H1 (cell line): ENCODE measurements around the gene DYNC1I1. TPM values are rescaled to one million over a fixed set of nuclear protein-coding genes. Genes with fewer than 3 reads are reported as not detected.

ENCODE experiments used
- CTCF ChIA-PET: fragments of 300-600 bp; sonication (Branson Sonifier 250); formaldehyde crosslinking; loops from one replicate; lab custom pipeline; 2021; ENCODE audit not compliant: partially characterized antibody; lab: Charles Lee
- POLR2A ChIA-PET: fragments of 300-600 bp; sonication (Branson Sonifier 250); formaldehyde crosslinking; loops from one replicate; lab custom pipeline; 2021; ENCODE audit warnings: inconsistent platforms; ENCODE audit not compliant: partially characterized antibody; lab: Charles Lee
- DNase-seq, 2 experiments: peaks; one replicate each; pipeline versions ENCODE4 v3.0.0 to v3.0.0-alpha.2; 2010 to 2022; ENCODE audit warnings: low spot score in 2 of 2, low read depth in 1 of 2, mixed read lengths in 1 of 2
- FAIRE-seq: peaks from 2 replicates; lab custom pipeline; 2011; peaks lifted over from hg19 to GRCh38; lab: Jason Lieb, UNC
- H2AFZ ChIP-seq: 2 replicates; pipeline ENCODE4 v1.8.1; 2012; ENCODE audit warnings: low read length, inconsistent platforms
- H2AK5ac ChIP-seq: 2 replicates; pipeline ENCODE4 v1.6.1; 2013; ENCODE audit warnings: low read depth, low read length
- H2BK120ac ChIP-seq: replicated peaks from 2 replicates; pipeline ENCODE3; 2013; ENCODE audit warnings: low read depth, low read length, inconsistent platforms
- H2BK12ac ChIP-seq: 2 replicates; pipeline ENCODE4 v1.6.1; 2013; ENCODE audit warnings: low read depth, low read length
- H2BK15ac ChIP-seq: 2 replicates; pipeline ENCODE4 v1.6.1; 2013; ENCODE audit warnings: low read length
- H2BK20ac ChIP-seq: 2 replicates; pipeline ENCODE4 v1.6.1; 2013; ENCODE audit warnings: low read length
- H2BK5ac ChIP-seq: 2 replicates; pipeline ENCODE4 v1.6.1; 2013; ENCODE audit warnings: low read depth, low read length
- H3K14ac ChIP-seq: 2 replicates; pipeline ENCODE4 v1.6.1; 2013; ENCODE audit warnings: inconsistent platforms; ENCODE audit not compliant: insufficient read length
- H3K18ac ChIP-seq: 2 replicates; pipeline ENCODE4 v1.6.1; 2013; ENCODE audit warnings: low read length; ENCODE audit errors: extremely low read depth
- H3K23ac ChIP-seq: 2 replicates; pipeline ENCODE4 v1.6.1; 2013; ENCODE audit warnings: inconsistent platforms; ENCODE audit not compliant: insufficient read length
- H3K23me2 ChIP-seq: 2 replicates; pipeline ENCODE4 v1.6.1; 2013; ENCODE audit warnings: low read depth, low read length
- H3K27ac ChIP-seq: 2 replicates; pipeline ENCODE4 v1.6.1; 2011; ENCODE audit warnings: low read depth, low read length, inconsistent platforms
- H3K27me3 ChIP-seq, 4 experiments: replicated peaks in 1 of 4; 1 replicate in 1 of 4; 2 replicates in 3 of 4; pipeline versions ENCODE4 v1.6.1 to v1.8.1; 2011 to 2013; ENCODE audit warnings: low read length in 3 of 4, mild to moderate bottlenecking in 3 of 4, inconsistent platforms in 2 of 4, mixed read lengths in 2 of 4, moderate library complexity in 1 of 4; ENCODE audit not compliant: control insufficient read depth in 3 of 4, insufficient read depth in 3 of 4; ENCODE audit errors: extremely low read depth in 1 of 4
- H3K36me3 ChIP-seq, 4 experiments: 2 replicates each; pipeline versions ENCODE4 v1.6.1 to v1.8.1; 2011 to 2013; ENCODE audit warnings: mild to moderate bottlenecking in 4 of 4, low read length in 3 of 4, moderate library complexity in 2 of 4, control low read depth in 1 of 4, inconsistent platforms in 1 of 4; ENCODE audit not compliant: insufficient read depth in 4 of 4, control insufficient read depth in 2 of 4
- H3K4ac ChIP-seq: replicated peaks from 2 replicates; pipeline ENCODE3; 2013; ENCODE audit warnings: low read length, low read depth, mixed read lengths, inconsistent platforms; ENCODE audit not compliant: insufficient read length
- H3K4me1 ChIP-seq, 4 experiments: replicated peaks in 1 of 4; 1 replicate in 1 of 4; 2 replicates in 3 of 4; pipeline versions ENCODE4 v1.6.1 to v1.8.1; 2011 to 2013; ENCODE audit warnings: low read length in 3 of 4, inconsistent platforms in 2 of 4, mixed read lengths in 1 of 4; ENCODE audit not compliant: insufficient read depth in 4 of 4, control insufficient read depth in 3 of 4
- H3K4me2 ChIP-seq, 2 experiments: 2 replicates each; pipeline versions ENCODE4 v1.6.1 to v1.8.1; 2011 to 2013; ENCODE audit warnings: low read depth in 2 of 2, low read length in 2 of 2, control low read depth in 1 of 2, inconsistent platforms in 1 of 2, mild to moderate bottlenecking in 1 of 2; ENCODE audit not compliant: insufficient read depth in 1 of 2
- H3K4me3 ChIP-seq, 4 experiments: fragments of 200-600, 300-600 bp in 1 of 4; sonication (generic), shearing (Covaris generic), sonication (Bioruptor Twin) in 1 of 4; 2 replicates each; pipeline versions ENCODE4 v1.5.1 to v1.8.1; 2011 to 2016; ENCODE audit warnings: low read length in 4 of 4, low read depth in 3 of 4, control low read depth in 2 of 4, inconsistent platforms in 2 of 4, mild to moderate bottlenecking in 2 of 4, mixed read lengths in 1 of 4, moderate library complexity in 1 of 4; ENCODE audit not compliant: insufficient read depth in 2 of 4; ENCODE audit errors: extremely low read depth in 1 of 4
- H3K56ac ChIP-seq: replicated peaks from 2 replicates; pipeline ENCODE3; 2013; ENCODE audit warnings: low read depth, mild to moderate bottlenecking, mixed read lengths, low read length, inconsistent platforms; ENCODE audit not compliant: insufficient read length
- H3K79me1 ChIP-seq: 2 replicates; pipeline ENCODE4 v1.6.1; 2013; ENCODE audit warnings: low read depth, low read length, control low read depth
- H3K79me2 ChIP-seq, 2 experiments: 2 replicates each; pipeline versions ENCODE4 v1.6.1 to v1.8.1; 2012 to 2013; ENCODE audit warnings: low read length in 2 of 2, mild to moderate bottlenecking in 2 of 2, inconsistent platforms in 1 of 2; ENCODE audit not compliant: insufficient read depth in 2 of 2, control insufficient read depth in 1 of 2
- H3K9ac ChIP-seq, 4 experiments: replicated peaks in 1 of 4; 1 replicate in 1 of 4; 2 replicates in 3 of 4; pipeline versions ENCODE4 v1.6.1 to v1.8.1; 2011 to 2013; ENCODE audit warnings: low read depth in 3 of 4, low read length in 3 of 4, control low read depth in 2 of 4, mild to moderate bottlenecking in 2 of 4, moderate library complexity in 2 of 4, inconsistent platforms in 1 of 4; ENCODE audit errors: extremely low read depth in 1 of 4
- H3K9me3 ChIP-seq, 2 experiments: 2 replicates each; pipeline versions ENCODE4 v1.6.1 to v1.8.1; 2012 to 2013; ENCODE audit warnings: mild to moderate bottlenecking in 2 of 2, moderate library complexity in 2 of 2, control low read depth in 1 of 2, inconsistent platforms in 1 of 2, low read depth in 1 of 2, low read length in 1 of 2, mixed read lengths in 1 of 2; ENCODE audit not compliant: insufficient read depth in 2 of 2
- H4K20me1 ChIP-seq, 2 experiments: replicated peaks in 1 of 2; 2 replicates each; pipeline versions ENCODE3 to v1.8.1; 2011 to 2013; ENCODE audit warnings: inconsistent platforms in 2 of 2, low read length in 2 of 2, mild to moderate bottlenecking in 1 of 2; ENCODE audit not compliant: insufficient read depth in 2 of 2, control insufficient read depth in 1 of 2
- H4K5ac ChIP-seq: 2 replicates; pipeline ENCODE4 v1.6.1; 2013; ENCODE audit warnings: low read length, low read depth, mixed read lengths, inconsistent platforms; ENCODE audit not compliant: insufficient read length
- H4K8ac ChIP-seq: 2 replicates; pipeline ENCODE4 v1.8.0; 2013; ENCODE audit warnings: mild to moderate bottlenecking, moderate library complexity, low read length, inconsistent platforms; ENCODE audit not compliant: insufficient read depth; ENCODE audit errors: extremely low read depth
- H4K91ac ChIP-seq: replicated peaks from 2 replicates; pipeline ENCODE3; 2013; ENCODE audit warnings: low read length, mixed read lengths, inconsistent platforms; ENCODE audit not compliant: insufficient read length
- BRCA1 ChIP-seq: IDR thresholded peaks from 2 replicates; pipeline ENCODE4 v1.6.1; 2012; ENCODE audit warnings: low read depth, low read length, improper control_type of control experiment
- GTF2F1 ChIP-seq: IDR thresholded peaks from 2 replicates; pipeline ENCODE4 v1.6.1; 2012; ENCODE audit warnings: low read depth, low read length, improper control_type of control experiment, borderline replicate concordance
- JUN ChIP-seq: IDR thresholded peaks from 2 replicates; pipeline ENCODE4 v1.6.1; 2011; ENCODE audit warnings: low read depth, mild to moderate bottlenecking, improper control_type of control experiment, low read length
- RAD21 ChIP-seq, 2 experiments: IDR thresholded peaks in 1 of 2; conservative IDR thresholded peaks in 1 of 2; 2 replicates each; pipeline ENCODE4 v1.6.1; 2011; ENCODE audit warnings: low read depth in 2 of 2, low read length in 2 of 2, improper control_type of control experiment in 1 of 2, inconsistent platforms in 1 of 2, mild to moderate bottlenecking in 1 of 2, moderate library complexity in 1 of 2
- RBBP5 ChIP-seq: IDR thresholded peaks from 2 replicates; pipeline ENCODE4 v1.7.1; 2012; ENCODE audit warnings: low read depth, mild to moderate bottlenecking, inconsistent platforms, low read length, moderate library complexity, borderline replicate concordance
- SP2 ChIP-seq: IDR thresholded peaks from 2 replicates; pipeline ENCODE4 v1.6.1; 2012; ENCODE audit warnings: mild to moderate bottlenecking, low read length, inconsistent platforms
- WGBS, 2 experiments: shearing (Covaris generic) in 1 of 2; methylation state at CpG; one replicate each; pipeline versions ENCODE4 v1.1.6 to v1.1.7; 2013 to 2015; ENCODE audit warnings: low lambda C conversion rate in 2 of 2, mixed read lengths in 2 of 2, inconsistent platforms in 1 of 2, low coverage in 1 of 2, missing lambda C conversion rate in 1 of 2; ENCODE audit not compliant: insufficient replicate concordance in 2 of 2, insufficient coverage in 1 of 2, insufficient read length in 1 of 2; ENCODE audit errors: extremely low coverage in 1 of 2, missing lambda C conversion rate in 1 of 2; 5-methylcytosine and 5-hydroxymethylcytosine counted together
- polyA plus RNA-seq, 7 experiments: library from polyadenylated mRNA; depleted of rRNA in 3 of 7; stranded (reverse) in 5 of 7; unstranded in 2 of 7; fragments of >200 nt in 5 of 7; fragments of 200-250 nt in 2 of 7; gene quantifications; 1 replicate in 5 of 7; 2 replicates in 1 of 7; 4 replicates in 1 of 7; pipeline versions ENCODE4 v1.2.1 to v1.2.3, GENCODE V29; 2011 to 2013; ENCODE audit warnings: missing spikeins in 2 of 7, mixed read lengths in 2 of 7
- total RNA-seq: library from RNA; stranded (reverse); fragmentation: NEBNext Ultra II Directional; extraction: Animal tissue kit (Norgen Biotek cat#: 25700); gene quantifications from 2 replicates; pipeline ENCODE4 v1.2.1, GENCODE V29; 2021
- TF ChIP-seq, protein P1 (sequence below), 3 experiments: IDR thresholded peaks; 1 replicate in 2 of 3; 2 replicates in 1 of 3; pipeline versions ENCODE4 v1.5.1 to v1.6.1; 2011; ENCODE audit warnings: low read length in 3 of 3, mild to moderate bottlenecking in 3 of 3, inconsistent platforms in 2 of 3, low read depth in 1 of 3, moderate library complexity in 1 of 3; ENCODE audit not compliant: insufficient read depth in 1 of 3; ENCODE audit errors: control extremely low read depth in 1 of 3

Gene DYNC1I1
- total and polyA plus RNA-seq, 2 of the 8 experiments (the other 6 are each of a cell fraction or from before 2014, with no cell fraction given), result 0.45 to 0.58 TPM

DNA sequence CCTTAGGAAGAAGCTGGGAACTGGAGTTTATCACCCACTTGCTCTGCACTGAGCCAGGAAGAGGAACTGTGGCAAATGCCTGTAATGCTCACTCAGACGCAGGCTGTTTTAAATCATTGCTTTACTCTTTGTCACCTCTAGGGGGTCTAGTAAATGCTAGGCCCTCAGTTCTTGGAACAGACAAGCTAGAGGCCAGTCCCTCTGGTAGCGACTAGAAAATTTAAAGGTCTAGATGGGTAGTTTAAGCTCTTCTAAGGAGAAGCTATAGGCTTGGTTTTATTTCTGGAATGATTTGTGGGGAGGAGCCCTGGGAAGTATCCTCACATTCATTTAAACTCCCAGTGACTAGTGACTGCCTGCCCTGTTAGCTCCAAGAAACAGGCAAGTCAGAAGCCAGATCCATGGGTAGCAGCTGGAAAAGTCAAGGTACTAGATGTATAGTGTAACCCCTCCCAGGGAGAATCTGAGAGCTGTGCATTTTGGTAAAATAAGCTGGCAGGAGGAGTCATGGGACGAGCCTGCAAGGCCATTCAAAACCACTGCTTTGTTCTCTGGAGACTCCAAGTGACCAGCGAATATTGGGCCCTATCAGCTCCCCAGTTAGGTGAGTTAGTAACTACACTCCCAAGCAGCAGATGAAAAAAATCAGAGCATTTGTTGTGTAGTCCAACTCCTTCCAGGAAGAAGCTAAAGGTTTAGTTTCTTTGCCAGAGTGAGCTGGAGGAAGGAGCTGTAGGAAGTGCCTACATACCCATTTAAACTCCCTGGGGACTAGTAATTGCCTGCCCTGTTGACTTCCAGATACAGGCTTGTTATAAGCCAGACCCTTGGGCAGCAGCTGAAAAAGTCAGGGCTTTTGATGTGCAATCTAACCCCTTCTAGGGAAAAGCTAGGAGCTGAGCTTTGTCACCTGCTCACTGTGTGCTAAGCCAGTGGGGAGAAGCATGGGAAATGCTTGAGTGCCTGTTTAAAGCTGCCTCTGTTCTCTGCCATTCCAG lies 68.9 kb downstream of the DYNC1I1 start:
- Histone ChIP-seq H3K27ac (no peak overlapping the region), H3K18ac (no peak overlapping the region), H4K8ac (no peak overlapping the region; the same call in 1 of the 2 replicates), H3K9me3 (no peaks in the 10 kb centered on the region; a peak in 1 of 4 replicates), H3K79me1 (no peaks in the 10 kb centered on the region), H4K91ac (no peak overlapping the region), H3K79me2 (no peaks in the 10 kb centered on the region), H3K27me3 (no peaks in the 10 kb centered on the region), H2AFZ (peak overlapping the region; percentile 72), H4K20me1 (no peaks in the 10 kb centered on the region), H3K4me2 (no peak overlapping the region), H4K5ac (no peak overlapping the region), H3K23me2 (no peaks in the 10 kb centered on the region), H2BK20ac (no peak overlapping the region), H3K23ac (no peak overlapping the region), H2BK120ac (no peak overlapping the region), H3K36me3 (no peaks in the 10 kb centered on the region), H3K4me3 (no peak overlapping the region; a peak in 1 of 8 replicates), H2BK15ac (no peak overlapping the region), H3K14ac (no peak overlapping the region), H3K4me1 (peaks cover 0 to 9% (median 0%) of the 10 kb centered on the region in 4 experiments; a peak in 3 of 7 replicates), H3K9ac (no peak overlapping the region), H2AK5ac (no peak overlapping the region), H3K4ac (no peak overlapping the region), H2BK5ac (peak overlapping the region; percentile 9; the same call in 1 of the 2 replicates), H2BK12ac (no peak overlapping the region), H3K56ac (no peak overlapping the region)
- ChIA-PET POLR2A (interaction anchor here (1.4 to 2.3 kb wide), 3 partner anchors 11 to 15 kb away, joined by 5 to 8 read pairs (median 5); no protein-coding TSS in a partner anchor), CTCF (interaction anchor here (0.6 to 9.0 kb wide), 57 partner anchors 11 to 1473 kb away, joined by 3 to 174 read pairs (median 4); partner anchors contain the start of gene DYNC1I1)
- 76% methylated on average over 4 of the region's 4 CpGs; no CpG with 5 or more reads in 1 of the 2 experiments for WGBS, 2 experiments
- FAIRE-seq (peak; percentile 84), DNase-seq (no peak)
- TF ChIP-seq RBBP5 (no peak), GTF2F1 (no peak), RAD21 (IDR thresholded peaks at IDR 0.05 in 1 of 2, conservative IDR thresholded peaks at IDR 0.05 in 1 of 2; ENCODE audit: low read depth in 2 of 2, low read length in 2 of 2) (peak in 1 of 2 experiments; percentile 40; a peak in 1 of 4 replicates), JUN (no peak), BRCA1 (no peak), SP2 (no peak)
- TF ChIP-seq, protein P1, sequence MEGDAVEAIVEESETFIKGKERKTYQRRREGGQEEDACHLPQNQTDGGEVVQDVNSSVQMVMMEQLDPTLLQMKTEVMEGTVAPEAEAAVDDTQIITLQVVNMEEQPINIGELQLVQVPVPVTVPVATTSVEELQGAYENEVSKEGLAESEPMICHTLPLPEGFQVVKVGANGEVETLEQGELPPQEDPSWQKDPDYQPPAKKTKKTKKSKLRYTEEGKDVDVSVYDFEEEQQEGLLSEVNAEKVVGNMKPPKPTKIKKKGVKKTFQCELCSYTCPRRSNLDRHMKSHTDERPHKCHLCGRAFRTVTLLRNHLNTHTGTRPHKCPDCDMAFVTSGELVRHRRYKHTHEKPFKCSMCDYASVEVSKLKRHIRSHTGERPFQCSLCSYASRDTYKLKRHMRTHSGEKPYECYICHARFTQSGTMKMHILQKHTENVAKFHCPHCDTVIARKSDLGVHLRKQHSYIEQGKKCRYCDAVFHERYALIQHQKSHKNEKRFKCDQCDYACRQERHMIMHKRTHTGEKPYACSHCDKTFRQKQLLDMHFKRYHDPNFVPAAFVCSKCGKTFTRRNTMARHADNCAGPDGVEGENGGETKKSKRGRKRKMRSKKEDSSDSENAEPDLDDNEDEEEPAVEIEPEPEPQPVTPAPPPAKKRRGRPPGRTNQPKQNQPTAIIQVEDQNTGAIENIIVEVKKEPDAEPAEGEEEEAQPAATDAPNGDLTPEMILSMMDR (IDR thresholded peaks at IDR 0.05; ENCODE audit: control extremely low read depth in 1 of 3, insufficient read depth in 1 of 3, low read depth in 1 of 3, low read length in 3 of 3), result peak in 2 of 3 experiments; percentile 58 to 67; a peak in 3 of 4 replicates
